Measurements from ENCODE around the gene TTC34.
"Not testable (repeated sequence)": the region's sequence is repeated elsewhere in the genome, so short reads cannot be mapped to it uniquely, and the experiment has no call there.

TTC34 gene

GRCh38 chr1:2684878-2685277 lies 116.6 kb downstream of the TTC34 start:
- not testable (repeated sequence) for DNase-seq (ENCODE audit: low read depth in 2 of 3, low spot score in 2 of 3)

GRCh38 chr1:2684000-2684399 lies 117.5 kb downstream of the TTC34 start:
- not testable (repeated sequence) for DNase-seq (ENCODE audit: low read depth in 2 of 3, low spot score in 2 of 3)

GRCh38 chr1:2683321-2683741 lies 118.2 kb downstream of the TTC34 start:
- not testable (repeated sequence) for DNase-seq (ENCODE audit: low read depth in 2 of 3, low spot score in 2 of 3)

- not testable (repeated sequence) for DNase-seq (ENCODE audit: low read depth in 2 of 3, low spot score in 2 of 3)
These were observed 118.6 kb downstream of the TTC34 start for GRCh38 chr1:2682879-2683278.

- not testable (repeated sequence) for DNase-seq (ENCODE audit: low read depth in 2 of 3, low spot score in 2 of 3)
These were observed 124.8 kb downstream of the TTC34 start for GRCh38 chr1:2676726-2677125.

GRCh38 chr1:2671656-2672055 lies 129.8 kb downstream of the TTC34 start:
- not testable (repeated sequence) for DNase-seq (ENCODE audit: low read depth in 2 of 3, low spot score in 2 of 3)

GRCh38 chr1:2659806-2660205 lies 141.7 kb downstream of the TTC34 start:
- DNase-seq (ENCODE audit: low read depth in 2 of 3, low spot score in 2 of 3) = not testable (repeated sequence)

- DNase-seq (ENCODE audit: low read depth in 2 of 3, low spot score in 2 of 3) = not testable (repeated sequence)
These were observed 143.6 kb downstream of the TTC34 start for GRCh38 chr1:2657909-2658308.

GRCh38 chr1:2657124-2657523 lies 144.4 kb downstream of the TTC34 start:
- not testable (repeated sequence) for DNase-seq (ENCODE audit: low read depth in 2 of 3, low spot score in 2 of 3)

- DNase-seq (ENCODE audit: low read depth in 2 of 3, low spot score in 2 of 3) = not testable (repeated sequence)
These were observed 145.7 kb downstream of the TTC34 start for GRCh38 chr1:2655598-2656434.

GRCh38 chr1:2654443-2654948 lies 147.0 kb downstream of the TTC34 start:
- DNase-seq (ENCODE audit: low read depth in 2 of 3, low spot score in 2 of 3) = not testable (repeated sequence)

- DNase-seq (ENCODE audit: low read depth in 2 of 3, low spot score in 2 of 3) = not testable (repeated sequence)
These were observed 147.6 kb downstream of the TTC34 start for GRCh38 chr1:2653741-2654442.

- not testable (repeated sequence) for DNase-seq (ENCODE audit: low read depth in 2 of 3, low spot score in 2 of 3)
These were observed 148.4 kb downstream of the TTC34 start for GRCh38 chr1:2652926-2653571.

- DNase-seq (ENCODE audit: low read depth in 2 of 3, low spot score in 2 of 3) = not testable (repeated sequence)
These were observed 149.2 kb downstream of the TTC34 start for GRCh38 chr1:2652152-2652925.

GRCh38 chr1:2650967-2651645 lies 150.4 kb downstream of the TTC34 start:
- DNase-seq (ENCODE audit: low read depth in 2 of 3, low spot score in 2 of 3) = no peak

- no peak for DNase-seq (ENCODE audit: low read depth in 2 of 3, low spot score in 2 of 3)
These were observed 154.7 kb downstream of the TTC34 start for GRCh38 chr1:2646837-2647236.

GRCh38 chr1:2645776-2646175 lies 155.7 kb downstream of the TTC34 start:
- DNase-seq (ENCODE audit: low read depth in 2 of 3, low spot score in 2 of 3) = no peak

GRCh38 chr1:2645143-2645542 lies 156.3 kb downstream of the TTC34 start:
- DNase-seq (ENCODE audit: low read depth in 2 of 3, low spot score in 2 of 3) = no peak

GRCh38 chr1:2644591-2645101 lies 156.8 kb downstream of the TTC34 start:
- DNase-seq (ENCODE audit: low read depth in 2 of 3, low spot score in 2 of 3) = no peak

- DNase-seq (ENCODE audit: low read depth in 2 of 3, low spot score in 2 of 3) = no peak
These were observed 157.3 kb downstream of the TTC34 start for GRCh38 chr1:2644171-2644570.

Data from activated CD8-positive, alpha-beta memory T cell treated with anti-CD3 and anti-CD28 coated beads for 48 hours (primary cell).